Panc1 (cell line): ENCODE data around the gene C21orf91. TPM values are rescaled to one million over a fixed set of nuclear protein-coding genes. Genes with fewer than 3 reads are reported as not detected.
A peak's percentile ranks its signal among the peaks of the same experiment; 100 is the strongest.

Source experiments
- ATAC-seq: fragments of 200-7000 bp; cut with Tn5 transposase; 2 replicates; pipeline ENCODE4 v1.9.1; 2020; ENCODE audit warnings: mild to moderate bottlenecking, moderate library complexity
- BruUV-seq: library from RNA; stranded (reverse); fragments of 400-500 nt; replicated peaks from 2 replicates; lab custom pipeline; 2021; lab: Mats Ljungman, UMichigan
- CTCF ChIA-PET: fragments of 300-600 bp; sonication (Branson Sonifier 250); formaldehyde crosslinking; loops from one replicate; lab custom pipeline; 2022; ENCODE audit warnings: antibody characterized with exemption; lab: Charles Lee
- POLR2A ChIA-PET: fragments of 300-600 bp; sonication (Branson Sonifier 250); formaldehyde crosslinking; loops from one replicate; lab custom pipeline; 2022; ENCODE audit warnings: antibody characterized with exemption; lab: Charles Lee
- DNase-seq: peaks from one replicate; pipeline ENCODE4 v3.0.0-alpha.2; 2010; ENCODE audit warnings: low read depth, low spot score
- H3K27ac ChIP-seq: 2 replicates; pipeline ENCODE4 v1.5.1; 2011; ENCODE audit warnings: mild to moderate bottlenecking, low read length, inconsistent platforms
- H3K27me3 ChIP-seq: fragments of 200-500 bp; sonication (Bioruptor generic); 2 replicates; pipeline ENCODE4 v1.6.0; 2014; ENCODE audit warnings: low read length, inconsistent platforms; ENCODE audit not compliant: control insufficient read depth, insufficient read depth
- H3K36me3 ChIP-seq: fragments of 200-500 bp; sonication (Bioruptor generic); 2 replicates; pipeline ENCODE4 v1.5.1; 2014; ENCODE audit warnings: inconsistent platforms, mild to moderate bottlenecking, low read length, moderate library complexity; ENCODE audit not compliant: control insufficient read depth, insufficient read depth
- H3K4me1 ChIP-seq: 2 replicates; pipeline ENCODE4 v1.5.1; 2011; ENCODE audit warnings: inconsistent platforms, mild to moderate bottlenecking, low read length, moderate library complexity; ENCODE audit not compliant: control insufficient read depth, insufficient read depth
- H3K4me3 ChIP-seq, 2 experiments: 2 replicates each; pipeline ENCODE4 v1.5.1; 2011 to 2012; ENCODE audit warnings: low read depth in 2 of 2, low read length in 2 of 2, mild to moderate bottlenecking in 2 of 2, inconsistent platforms in 1 of 2, moderate library complexity in 1 of 2
- H3K9me3 ChIP-seq: fragments of 200-500 bp; sonication (Bioruptor generic); 2 replicates; pipeline ENCODE4 v1.5.1; 2014; ENCODE audit warnings: low read depth, mild to moderate bottlenecking, inconsistent platforms, low read length, moderate library complexity; ENCODE audit not compliant: control insufficient read depth, insufficient read depth
- CTCF ChIP-seq: fragments of 450-650 bp; IDR thresholded peaks from 2 replicates; pipeline ENCODE4 v1.5.1; 2017; ENCODE audit warnings: mild to moderate bottlenecking
- POLR2AphosphoS5 ChIP-seq: IDR thresholded peaks from 2 replicates; pipeline ENCODE4 v1.6.1; 2012; ENCODE audit warnings: mild to moderate bottlenecking, low read depth, low read length, moderate library complexity
- REST ChIP-seq, 2 experiments: IDR thresholded peaks; 2 replicates each; pipeline ENCODE4 v1.6.1; 2011 to 2012; ENCODE audit warnings: low read depth in 2 of 2, control low read depth in 1 of 2, low read length in 1 of 2, mild to moderate bottlenecking in 1 of 2, moderate library complexity in 1 of 2; ENCODE audit not compliant: insufficient read depth in 1 of 2
- SIN3A ChIP-seq: IDR thresholded peaks from 2 replicates; pipeline ENCODE4 v1.6.1; 2012; ENCODE audit warnings: low read depth, mild to moderate bottlenecking, low read length, moderate library complexity, borderline replicate concordance; ENCODE audit not compliant: insufficient read depth
- TCF7L2 ChIP-seq: IDR thresholded peaks from 2 replicates; pipeline ENCODE4 v1.6.1; 2011; ENCODE audit warnings: mild to moderate bottlenecking, low read depth, low read length, inconsistent platforms
- in situ Hi-C: cut with HindIII; loops from 2 replicates; pipeline ENCODE4 v1.10.0; 2016; ENCODE audit warnings: low sequenced_read_pairs, low pct_unique_long_range_greater_than_20kb
- intact Hi-C: fragments of 100-400 bp; cut with micrococcal nuclease; formaldehyde crosslinking; loops from one replicate; pipeline ENCODE4 v1.10.0; 2022; ENCODE audit not compliant: unreplicated experiment
- total RNA-seq: library from RNA; stranded (reverse); gene quantifications from one replicate; pipeline ENCODE4 v1.2.1, GENCODE V29; 2021; ENCODE audit not compliant: unreplicated experiment

The C21orf91 gene
- total RNA-seq, 1 experiment from 2014 or later, result 13.3 TPM

- in situ Hi-C loops (no loop called here), intact Hi-C loops (no loop called here)
- ChIA-PET CTCF (no interaction called here), POLR2A (no interaction called here)
- Histone ChIP-seq H3K27ac (no peak overlapping the region), H3K9me3 (no peaks in the 10 kb centered on the region), H3K4me3 (no peak overlapping the region), H3K36me3 (no peaks in the 10 kb centered on the region), H3K27me3 (no peaks in the 10 kb centered on the region), H3K4me1 (no peaks in the 10 kb centered on the region)
- BruUV-seq, result no TSS peak
- DNase-seq (no peak), ATAC-seq (0 out of 2 replicates have a peak, but pooled peaks have one; percentile 34)
- no peak for TF ChIP-seq POLR2AphosphoS5
- no peak for TF ChIP-seq TCF7L2
- TF ChIP-seq CTCF, result no peak
- TF ChIP-seq REST (IDR thresholded peaks at IDR 0.05; ENCODE audit: insufficient read depth in 1 of 2, low read depth in 2 of 2, low read length in 1 of 2), result no peak
- TF ChIP-seq SIN3A, result no peak
These were observed 29.1 kb upstream of the C21orf91 start for GRCh38 chr21:17848228-17848627.

- no TSS peak for BruUV-seq
- CTCF ChIA-PET, result no interaction called here
- POLR2A ChIA-PET, result no interaction called here
- Histone ChIP-seq H3K27ac (no peak overlapping the region), H3K4me1 (no peaks in the 10 kb centered on the region), H3K27me3 (no peaks in the 10 kb centered on the region), H3K9me3 (no peaks in the 10 kb centered on the region), H3K36me3 (no peaks in the 10 kb centered on the region), H3K4me3 (no peak overlapping the region)
- TF ChIP-seq REST (IDR thresholded peaks at IDR 0.05; ENCODE audit: insufficient read depth in 1 of 2, low read depth in 2 of 2, low read length in 1 of 2), result no peak
- no peak for TF ChIP-seq CTCF
- no peak for TF ChIP-seq TCF7L2
- TF ChIP-seq POLR2AphosphoS5, result no peak
- TF ChIP-seq SIN3A, result no peak
- ATAC-seq (no peak), DNase-seq (no peak)
- intact Hi-C loops, result no loop called here
- in situ Hi-C loops, result no loop called here
These were observed 21.9 kb upstream of the C21orf91 start for GRCh38 chr21:17841103-17841502.
